IPS-NIHi7 (cell line): ENCODE measurements around the gene STK40.
A peak's percentile ranks its signal among the peaks of the same experiment; 100 is the strongest.

Experiments
- DNase-seq: peaks from one replicate; pipeline ENCODE4 v3.0.0; 2012; ENCODE audit warnings: mixed read lengths; ENCODE audit errors: extremely low spot score

Gene STK40

GRCh38 chr1:36397378-36398230, 11.9 kb upstream of the STK40 start, which contains the start of gene LSM10:
LSM10 (minus strand) TSS chr1:36397908; CDS start chr1:36394129, 3,779 bp downstream.
- DNase-seq: peak; percentile 90

GRCh38 chr1:36397083-36397377, 11.3 kb upstream of the STK40 start:
- DNase-seq: no peak

- DNase-seq: no peak
These were observed 10.6 kb upstream of the STK40 start for GRCh38 chr1:36396359-36396758.

- no peak for DNase-seq
These were observed 8.0 kb upstream of the STK40 start for GRCh38 chr1:36393686-36394085.

GRCh38 chr1:36392836-36393235, 7.1 kb upstream of the STK40 start:
- DNase-seq: no peak

GRCh38 chr1:36391271-36391670, 5.5 kb upstream of the STK40 start:
- no peak for DNase-seq

GRCh38 chr1:36390411-36390810, 4.7 kb upstream of the STK40 start:
- DNase-seq: no peak

GRCh38 chr1:36389999-36390398, 4.3 kb upstream of the STK40 start:
- DNase-seq: no peak

GRCh38 chr1:36389261-36389660, 3.5 kb upstream of the STK40 start:
- DNase-seq: no peak

GRCh38 chr1:36387141-36387949, 1.6 kb upstream of the STK40 start:
- DNase-seq: no peak

GRCh38 chr1:36386265-36387140, 779 bp upstream of the STK40 start:
- DNase-seq: peak; percentile 85

GRCh38 chr1:36384542-36385409, 948 bp downstream of the STK40 start:
- peak; percentile 39 for DNase-seq

GRCh38 chr1:36383240-36383639, 2.5 kb downstream of the STK40 start:
- DNase-seq: no peak

GRCh38 chr1:36382669-36383068, 3.1 kb downstream of the STK40 start:
- DNase-seq: no peak

GRCh38 chr1:36382231-36382630, 3.5 kb downstream of the STK40 start:
- DNase-seq: no peak

- no peak for DNase-seq
These were observed 4.3 kb downstream of the STK40 start for GRCh38 chr1:36381405-36381804.

- DNase-seq: no peak
These were observed 4.9 kb downstream of the STK40 start for GRCh38 chr1:36380782-36381181.

GRCh38 chr1:36380143-36380619, 5.5 kb downstream of the STK40 start:
- DNase-seq: no peak

- DNase-seq: no peak
These were observed 7.8 kb downstream of the STK40 start for GRCh38 chr1:36377791-36378492.

GRCh38 chr1:36372617-36373016, 13.1 kb downstream of the STK40 start:
- no peak for DNase-seq
